ENCODE measurements around the gene ITGB1BP1. TPM values are rescaled to one million over a fixed set of nuclear protein-coding genes. Genes with fewer than 3 reads are reported as not detected.

The ITGB1BP1 gene
- total RNA-seq, 2 donors from 2014 or later: 62.6 to 74.9 TPM

- Mint-ChIP-seq H3K27me3 (peaks cover 53% of the 10 kb centered on the region), H3K36me3 (ENCODE audit: low read depth) (peaks cover 2% of the 10 kb centered on the region), H3K4me3 (no peak overlapping the region), H3K4me1 (peaks cover 3% of the 10 kb centered on the region), H3K27ac (no peak overlapping the region)
- DNase-seq (no peak), ATAC-seq (no peak)
- H3K9me3 ChIP-seq (ENCODE audit: control insufficient read depth, low read length, poor library complexity, severe bottlenecking): no peaks in the 10 kb centered on the region
Observed at GRCh38 chr2:9374071-9374730, 49.1 kb downstream of the ITGB1BP1 start.

- Mint-ChIP-seq H3K4me3 (no peak overlapping the region), H3K27ac (no peak overlapping the region), H3K36me3 (ENCODE audit: low read depth) (peaks cover 2% of the 10 kb centered on the region), H3K27me3 (peaks cover 54% of the 10 kb centered on the region), H3K4me1 (peaks cover 3% of the 10 kb centered on the region)
- ATAC-seq (no peak), DNase-seq (no peak)
- H3K9me3 ChIP-seq (ENCODE audit: control insufficient read depth, low read length, poor library complexity, severe bottlenecking): no peaks in the 10 kb centered on the region
Observed at GRCh38 chr2:9373476-9373875, 49.9 kb downstream of the ITGB1BP1 start.

GRCh38 chr2:9373047-9373446 is 50.3 kb downstream of the ITGB1BP1 start:
- H3K4me1 Mint-ChIP-seq: peaks cover 3% of the 10 kb centered on the region
- no peak overlapping the region for H3K27ac Mint-ChIP-seq
- peaks cover 58% of the 10 kb centered on the region for H3K27me3 Mint-ChIP-seq
- DNase-seq (no peak), ATAC-seq (no peak)
- H3K4me3 Mint-ChIP-seq: no peak overlapping the region
- no peaks in the 10 kb centered on the region for H3K9me3 ChIP-seq (ENCODE audit: control insufficient read depth, low read length, poor library complexity, severe bottlenecking)
- H3K36me3 Mint-ChIP-seq (ENCODE audit: low read depth): peaks cover 2% of the 10 kb centered on the region

- H3K36me3 Mint-ChIP-seq (ENCODE audit: low read depth): peaks cover 2% of the 10 kb centered on the region
- ATAC-seq: no peak
Observed at GRCh38 chr2:9370746-9371145, 52.6 kb downstream of the ITGB1BP1 start.

GRCh38 chr2:9366026-9366425 is 57.3 kb downstream of the ITGB1BP1 start:
- H3K9me3 ChIP-seq (ENCODE audit: control insufficient read depth, low read length, poor library complexity, severe bottlenecking): no peaks in the 10 kb centered on the region
- Mint-ChIP-seq H3K36me3 (ENCODE audit: low read depth) (no peaks in the 10 kb centered on the region), H3K4me1 (peaks cover 3% of the 10 kb centered on the region), H3K27ac (no peak overlapping the region), H3K27me3 (peaks cover 79% of the 10 kb centered on the region), H3K4me3 (no peak overlapping the region)
- DNase-seq (no peak), ATAC-seq (no peak)

More at GRCh38 chr2:9370746-9371145, 52.6 kb downstream of the ITGB1BP1 start:
- Mint-ChIP-seq H3K27ac (no peak overlapping the region), H3K27me3 (peaks cover 64% of the 10 kb centered on the region), H3K4me1 (peaks cover 3% of the 10 kb centered on the region), H3K4me3 (no peak overlapping the region)
- no peak for DNase-seq
- no peaks in the 10 kb centered on the region for H3K9me3 ChIP-seq (ENCODE audit: control insufficient read depth, low read length, poor library complexity, severe bottlenecking)

GRCh38 chr2:9365498-9366019 is 57.8 kb downstream of the ITGB1BP1 start:
- ATAC-seq: no peak
- Mint-ChIP-seq H3K27ac (no peak overlapping the region), H3K4me1 (peaks cover 3% of the 10 kb centered on the region), H3K27me3 (peaks cover 74% of the 10 kb centered on the region), H3K4me3 (no peak overlapping the region), H3K36me3 (ENCODE audit: low read depth) (no peaks in the 10 kb centered on the region)
- no peaks in the 10 kb centered on the region for H3K9me3 ChIP-seq (ENCODE audit: control insufficient read depth, low read length, poor library complexity, severe bottlenecking)
- no peak for DNase-seq

- Mint-ChIP-seq H3K4me3 (no peak overlapping the region), H3K36me3 (ENCODE audit: low read depth) (no peaks in the 10 kb centered on the region), H3K27me3 (peaks cover 68% of the 10 kb centered on the region), H3K4me1 (peaks cover 3% of the 10 kb centered on the region), H3K27ac (no peak overlapping the region)
- no peaks in the 10 kb centered on the region for H3K9me3 ChIP-seq (ENCODE audit: control insufficient read depth, low read length, poor library complexity, severe bottlenecking)
- ATAC-seq (no peak), DNase-seq (no peak)
Observed at GRCh38 chr2:9364791-9365497, 58.4 kb downstream of the ITGB1BP1 start.

- H3K9me3 ChIP-seq (ENCODE audit: control insufficient read depth, low read length, poor library complexity, severe bottlenecking): no peaks in the 10 kb centered on the region
- no peak for DNase-seq
- H3K4me3 Mint-ChIP-seq: no peak overlapping the region
- peaks cover 66% of the 10 kb centered on the region for H3K27me3 Mint-ChIP-seq
- no peak for ATAC-seq
- H3K36me3 Mint-ChIP-seq (ENCODE audit: low read depth): no peaks in the 10 kb centered on the region
- H3K4me1 Mint-ChIP-seq: peaks cover 2% of the 10 kb centered on the region
- H3K27ac Mint-ChIP-seq: no peak overlapping the region
Observed at GRCh38 chr2:9364373-9364772, 59.0 kb downstream of the ITGB1BP1 start.

- no peak overlapping the region for H3K27ac Mint-ChIP-seq
- peaks cover 4% of the 10 kb centered on the region for H3K4me1 Mint-ChIP-seq
- H3K36me3 Mint-ChIP-seq (ENCODE audit: low read depth): peaks cover 2% of the 10 kb centered on the region
- no peaks in the 10 kb centered on the region for H3K9me3 ChIP-seq (ENCODE audit: control insufficient read depth, low read length, poor library complexity, severe bottlenecking)
- DNase-seq: no peak
- peaks cover 71% of the 10 kb centered on the region for H3K27me3 Mint-ChIP-seq
- no peak for ATAC-seq
- H3K4me3 Mint-ChIP-seq: no peak overlapping the region
Observed at GRCh38 chr2:9360701-9361100, 62.6 kb downstream of the ITGB1BP1 start.

- Mint-ChIP-seq H3K4me1 (peaks cover 4% of the 10 kb centered on the region), H3K27me3 (peaks cover 71% of the 10 kb centered on the region), H3K4me3 (no peak overlapping the region), H3K36me3 (ENCODE audit: low read depth) (peaks cover 2% of the 10 kb centered on the region), H3K27ac (no peak overlapping the region)
- no peaks in the 10 kb centered on the region for H3K9me3 ChIP-seq (ENCODE audit: control insufficient read depth, low read length, poor library complexity, severe bottlenecking)
- ATAC-seq: no peak
- no peak for DNase-seq
Observed at GRCh38 chr2:9360110-9360509, 63.2 kb downstream of the ITGB1BP1 start.

GRCh38 chr2:9359463-9359862 is 63.9 kb downstream of the ITGB1BP1 start:
- Mint-ChIP-seq H3K27me3 (peaks cover 71% of the 10 kb centered on the region), H3K4me3 (no peak overlapping the region), H3K4me1 (peaks cover 4% of the 10 kb centered on the region), H3K27ac (no peak overlapping the region), H3K36me3 (ENCODE audit: low read depth) (peaks cover 2% of the 10 kb centered on the region)
- no peak for DNase-seq
- no peak for ATAC-seq
- H3K9me3 ChIP-seq (ENCODE audit: control insufficient read depth, low read length, poor library complexity, severe bottlenecking): no peaks in the 10 kb centered on the region

- DNase-seq (no peak), ATAC-seq (no peak)
- peaks cover 2% of the 10 kb centered on the region for H3K36me3 Mint-ChIP-seq (ENCODE audit: low read depth)
- H3K4me1 Mint-ChIP-seq: peaks cover 4% of the 10 kb centered on the region
- H3K9me3 ChIP-seq (ENCODE audit: control insufficient read depth, low read length, poor library complexity, severe bottlenecking): no peaks in the 10 kb centered on the region
- no peak overlapping the region for H3K4me3 Mint-ChIP-seq
- H3K27ac Mint-ChIP-seq: no peak overlapping the region
- H3K27me3 Mint-ChIP-seq: peaks cover 72% of the 10 kb centered on the region
Observed at GRCh38 chr2:9358846-9359245, 64.5 kb downstream of the ITGB1BP1 start.

- H3K27me3 Mint-ChIP-seq: peaks cover 75% of the 10 kb centered on the region
- ATAC-seq: no peak
- no peak for DNase-seq
- no peak overlapping the region for H3K4me3 Mint-ChIP-seq
- H3K9me3 ChIP-seq (ENCODE audit: control insufficient read depth, low read length, poor library complexity, severe bottlenecking): no peaks in the 10 kb centered on the region
- no peak overlapping the region for H3K27ac Mint-ChIP-seq
- H3K36me3 Mint-ChIP-seq (ENCODE audit: low read depth): peaks cover 2% of the 10 kb centered on the region
- H3K4me1 Mint-ChIP-seq: peaks cover 4% of the 10 kb centered on the region
Observed at GRCh38 chr2:9356261-9356660, 67.1 kb downstream of the ITGB1BP1 start.
